Coronary artery (tissue), 2 donors: ENCODE results near the gene A1BG.
"Not testable (repeated sequence)": the region's sequence is repeated elsewhere in the genome, so short reads cannot be mapped to it uniquely, and the experiment has no call there.

Experiments used
- DNase-seq: peaks from one replicate; pipeline ENCODE4 v3.0.0-alpha.2; 2017; ENCODE audit warnings: low spot score
- H3K27ac ChIP-seq, 2 donors: fragments of 200-600 bp; sonication (generic); one replicate each; pipeline ENCODE4 v1.5.1; 2016 to 2019
- H3K4me3 ChIP-seq: fragments of 200-600 bp; sonication (generic); 2 replicates; pipeline ENCODE4 v1.5.1; 2016; ENCODE audit warnings: mild to moderate bottlenecking, moderate library complexity
- TF ChIP-seq, protein P1 (sequence below): fragments of 200-600 bp; sonication (generic); IDR thresholded peaks from one replicate; pipeline ENCODE4 v1.5.1; 2019; ENCODE audit warnings: antibody characterized with exemption

A1BG gene

DNA sequence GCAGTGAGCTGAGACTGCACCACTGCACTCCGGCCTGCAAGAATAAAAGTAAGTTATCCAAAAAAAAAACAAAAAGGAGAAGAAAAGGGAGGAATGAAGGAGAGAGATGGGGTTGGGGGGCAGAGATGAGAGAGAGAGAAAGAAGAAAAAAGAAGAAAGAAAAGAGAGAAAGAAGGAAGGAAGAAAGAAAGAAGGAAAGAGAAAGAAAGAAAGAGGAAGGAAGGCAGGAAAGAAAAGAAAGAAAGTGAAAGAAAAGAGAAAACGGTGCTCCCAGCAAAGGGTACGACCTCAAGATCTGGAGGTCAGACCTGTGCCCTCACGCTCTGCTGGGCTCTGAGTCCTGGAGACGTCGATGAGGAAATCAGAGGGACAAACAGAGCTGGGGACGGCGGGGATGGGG lies 3.7 kb downstream of the A1BG start:
- TF ChIP-seq, protein P1, sequence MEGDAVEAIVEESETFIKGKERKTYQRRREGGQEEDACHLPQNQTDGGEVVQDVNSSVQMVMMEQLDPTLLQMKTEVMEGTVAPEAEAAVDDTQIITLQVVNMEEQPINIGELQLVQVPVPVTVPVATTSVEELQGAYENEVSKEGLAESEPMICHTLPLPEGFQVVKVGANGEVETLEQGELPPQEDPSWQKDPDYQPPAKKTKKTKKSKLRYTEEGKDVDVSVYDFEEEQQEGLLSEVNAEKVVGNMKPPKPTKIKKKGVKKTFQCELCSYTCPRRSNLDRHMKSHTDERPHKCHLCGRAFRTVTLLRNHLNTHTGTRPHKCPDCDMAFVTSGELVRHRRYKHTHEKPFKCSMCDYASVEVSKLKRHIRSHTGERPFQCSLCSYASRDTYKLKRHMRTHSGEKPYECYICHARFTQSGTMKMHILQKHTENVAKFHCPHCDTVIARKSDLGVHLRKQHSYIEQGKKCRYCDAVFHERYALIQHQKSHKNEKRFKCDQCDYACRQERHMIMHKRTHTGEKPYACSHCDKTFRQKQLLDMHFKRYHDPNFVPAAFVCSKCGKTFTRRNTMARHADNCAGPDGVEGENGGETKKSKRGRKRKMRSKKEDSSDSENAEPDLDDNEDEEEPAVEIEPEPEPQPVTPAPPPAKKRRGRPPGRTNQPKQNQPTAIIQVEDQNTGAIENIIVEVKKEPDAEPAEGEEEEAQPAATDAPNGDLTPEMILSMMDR = no peak
- no peak for DNase-seq
- peak overlapping the region; percentile 18 for H3K4me3 ChIP-seq
- no peak overlapping the region for H3K27ac ChIP-seq

DNA sequence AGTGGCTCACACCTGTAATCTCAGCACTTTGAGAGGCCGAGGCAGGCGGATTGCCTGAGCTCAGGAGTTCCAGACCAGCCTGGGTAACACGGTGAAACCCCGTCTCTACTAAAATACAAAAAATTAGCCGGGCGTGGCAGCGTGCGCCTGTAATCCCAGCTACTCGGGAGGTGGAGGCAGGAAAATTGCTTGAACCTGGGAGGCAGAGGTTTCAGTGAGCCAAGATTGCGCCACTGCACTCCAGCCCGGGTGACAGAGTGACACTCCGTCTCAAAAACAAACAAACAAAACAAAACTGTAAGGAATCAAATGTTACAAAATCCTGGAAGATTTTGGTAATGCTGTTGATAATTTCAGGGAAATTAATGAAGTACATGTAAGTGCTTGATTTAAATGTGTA lies 5.2 kb downstream of the A1BG start:
- not testable (repeated sequence) for DNase-seq
- H3K4me3 ChIP-seq = peak overlapping the region; percentile 86
- peak overlapping the region; percentile 67 to 95 for H3K27ac ChIP-seq

DNA sequence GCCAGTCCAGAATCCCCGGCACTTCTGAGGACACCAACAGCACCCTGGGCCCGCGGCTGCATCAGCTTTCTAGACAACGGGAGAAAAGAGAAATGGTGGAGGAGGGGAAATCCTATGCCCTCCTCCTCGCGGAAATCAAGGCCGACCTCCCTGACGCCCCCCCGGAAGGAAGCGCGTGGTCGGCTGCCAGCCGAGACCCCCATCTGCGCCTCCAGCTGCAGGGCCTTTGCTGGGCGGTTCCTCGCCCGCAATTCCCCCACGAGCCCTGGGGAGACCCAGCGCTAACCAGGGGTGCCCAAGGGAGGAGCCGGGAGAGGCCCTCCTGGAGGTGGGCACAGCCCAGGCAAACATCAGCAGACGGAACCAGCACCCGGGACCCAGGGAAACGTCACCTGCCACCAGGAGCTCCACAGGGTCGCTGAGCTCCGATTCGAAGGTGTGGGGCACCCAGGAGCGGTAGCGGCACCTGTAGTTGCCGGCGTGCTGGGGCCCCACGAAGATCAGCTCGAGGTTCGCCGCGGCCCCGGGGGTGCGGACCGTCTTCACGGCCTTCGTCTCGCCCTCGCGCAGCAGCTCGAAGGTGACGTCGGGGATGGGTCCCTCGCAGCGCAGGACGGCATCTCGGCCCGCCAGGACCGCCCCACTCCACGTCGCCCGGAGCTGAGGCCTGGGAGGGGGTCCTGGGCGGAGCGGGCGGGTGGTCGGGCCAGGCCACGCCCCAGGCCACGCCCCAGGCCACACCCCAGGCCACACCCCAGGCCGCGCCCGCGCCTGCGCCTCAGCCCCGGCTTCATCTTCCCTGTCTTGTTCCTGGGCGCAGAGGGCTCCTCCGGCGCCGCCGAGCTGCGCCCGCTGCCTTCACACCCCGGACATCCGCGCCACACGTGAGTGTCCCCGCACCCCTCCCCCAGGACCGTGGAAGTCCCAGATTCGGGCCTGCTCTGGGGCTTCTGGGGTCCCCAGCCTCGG lies 6.0 kb downstream of the A1BG start:
- DNase-seq = peak; percentile 83
- Histone ChIP-seq H3K4me3 (peak overlapping the region; percentile 86), H3K27ac (peak overlapping the region; percentile 67 to 95)
- TF ChIP-seq, protein P1 = no peak

DNA sequence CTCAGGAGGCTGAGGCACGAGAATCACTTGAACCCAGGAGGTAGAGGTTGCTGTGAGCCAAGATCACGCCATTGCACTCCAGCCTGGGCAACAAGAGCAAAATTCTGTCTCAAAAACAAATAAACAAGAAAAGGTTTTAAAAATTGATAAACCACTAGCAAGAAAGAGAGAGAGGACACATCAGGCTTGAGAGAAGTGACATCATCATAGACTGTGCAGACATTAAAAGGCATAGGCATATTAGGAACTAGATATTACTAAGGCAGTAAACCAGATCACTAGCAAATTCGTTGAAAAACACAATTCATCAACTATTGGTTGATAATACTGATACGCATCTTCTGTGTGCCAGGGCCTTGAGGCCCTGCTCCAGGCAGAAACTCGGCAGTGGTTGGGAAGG lies 7.7 kb downstream of the A1BG start:
- Histone ChIP-seq H3K27ac (no peak overlapping the region), H3K4me3 (no peak overlapping the region)
- no peak for DNase-seq
- TF ChIP-seq, protein P1 = no peak

DNA sequence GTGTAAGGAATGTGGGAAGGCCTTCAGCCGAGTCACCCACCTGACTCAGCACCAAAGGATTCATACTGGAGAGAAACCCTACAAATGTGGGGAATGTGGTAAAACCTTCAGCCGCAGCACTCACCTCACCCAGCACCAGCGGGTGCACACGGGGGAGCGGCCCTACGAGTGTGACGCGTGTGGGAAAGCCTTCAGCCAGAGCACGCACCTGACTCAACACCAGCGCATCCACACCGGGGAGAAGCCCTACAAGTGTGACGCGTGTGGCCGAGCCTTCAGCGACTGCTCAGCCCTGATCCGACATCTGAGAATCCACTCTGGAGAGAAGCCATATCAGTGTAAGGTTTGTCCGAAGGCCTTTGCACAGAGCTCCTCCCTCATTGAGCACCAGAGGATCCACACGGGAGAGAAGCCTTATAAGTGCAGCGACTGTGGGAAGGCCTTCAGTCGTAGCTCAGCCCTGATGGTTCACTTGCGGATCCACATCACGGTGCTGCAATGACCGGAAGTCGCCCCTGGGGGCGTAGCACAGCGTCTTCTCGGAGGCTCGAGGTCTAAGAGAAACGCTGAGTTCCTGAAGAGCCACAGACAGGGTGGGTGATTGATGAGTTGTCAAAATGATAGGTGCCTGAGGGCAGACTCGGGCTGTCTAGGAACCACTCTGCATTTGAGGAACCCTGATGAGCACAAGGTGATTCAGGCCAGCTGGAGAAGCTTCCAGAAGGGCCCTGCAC lies 14.3 kb downstream of the A1BG start:
- TF ChIP-seq, protein P1 = no peak
- Histone ChIP-seq H3K4me3 (no peak overlapping the region), H3K27ac (no peak overlapping the region)
- no peak for DNase-seq

DNA sequence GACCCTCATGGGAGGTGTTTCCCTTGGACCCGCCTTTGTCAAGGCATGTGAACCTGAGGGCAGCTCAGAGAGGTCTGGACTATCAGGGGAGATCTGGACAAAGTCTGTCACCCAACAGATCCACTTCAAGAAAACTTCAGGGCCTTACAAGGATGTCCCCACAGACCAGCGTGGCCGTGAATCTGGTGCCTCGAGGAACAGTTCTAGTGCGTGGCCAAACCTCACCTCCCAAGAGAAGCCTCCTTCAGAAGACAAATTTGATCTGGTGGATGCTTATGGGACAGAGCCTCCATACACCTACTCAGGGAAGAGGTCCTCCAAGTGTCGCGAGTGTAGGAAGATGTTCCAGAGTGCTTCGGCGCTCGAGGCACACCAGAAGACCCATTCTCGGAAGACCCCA lies 15.0 kb downstream of the A1BG start:
- H3K27ac ChIP-seq = no peak overlapping the region
- TF ChIP-seq, protein P1 = no peak
- DNase-seq = no peak
- H3K4me3 ChIP-seq = no peak overlapping the region

DNA sequence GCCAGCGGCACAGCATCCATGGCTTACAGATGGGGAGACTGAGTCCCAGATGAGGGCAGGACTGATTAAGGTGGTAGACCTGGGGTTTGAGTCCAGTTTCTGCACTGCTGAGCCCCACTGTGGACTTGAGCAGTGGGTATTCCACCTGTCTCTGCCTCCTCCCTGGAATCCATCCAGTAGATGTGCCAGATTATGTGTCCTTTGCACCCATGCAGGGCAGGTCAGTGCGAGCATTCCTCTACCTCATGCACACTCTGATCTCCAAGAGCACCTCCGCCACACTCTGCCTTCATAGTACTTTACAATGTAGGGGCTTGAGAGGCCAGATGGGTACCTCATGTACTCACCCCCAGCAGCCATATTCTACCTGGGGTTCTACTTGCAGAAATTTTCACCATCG lies 16.5 kb downstream of the A1BG start:
- DNase-seq = no peak
- H3K27ac ChIP-seq = no peak overlapping the region
- TF ChIP-seq, protein P1 = no peak
- no peak overlapping the region for H3K4me3 ChIP-seq
